GM06990 (cell line): ENCODE results near the gene PKP4.

Experiments used
- DNase-seq: peaks from one replicate; pipeline ENCODE4 v3.0.0-alpha.2; 2011; ENCODE audit not compliant: insufficient read length; ENCODE audit errors: extremely low read depth
- H3K27me3 ChIP-seq: replicated peaks from 2 replicates; pipeline ENCODE4 v1.6.0; 2011; ENCODE audit warnings: low read length; ENCODE audit not compliant: control insufficient read depth, insufficient read depth
- H3K36me3 ChIP-seq: 2 replicates; pipeline ENCODE4 v1.5.1; 2011; ENCODE audit warnings: low read length; ENCODE audit not compliant: control insufficient read depth, insufficient read depth
- H3K4me3 ChIP-seq: replicated peaks from 2 replicates; pipeline ENCODE4 v1.5.1; 2011; ENCODE audit warnings: low read depth, mild to moderate bottlenecking, control low read depth, low read length
- CTCF ChIP-seq: IDR thresholded peaks from 2 replicates; pipeline ENCODE4 v1.5.1; 2011; ENCODE audit warnings: low read length, control low read depth, mild to moderate bottlenecking, inconsistent platforms; ENCODE audit not compliant: insufficient read depth, poor library complexity, severe bottlenecking

The PKP4 gene

GRCh38 chr2:158486150-158486969 lies 29.6 kb downstream of the PKP4 start:
- no peaks in the 10 kb centered on the region for H3K36me3 ChIP-seq
- H3K4me3 ChIP-seq: no peak overlapping the region
- no peak for DNase-seq
- no peaks in the 10 kb centered on the region for H3K27me3 ChIP-seq
- TF ChIP-seq CTCF: no peak

- no peaks in the 10 kb centered on the region for H3K27me3 ChIP-seq
- no peak for TF ChIP-seq CTCF
- DNase-seq: no peak
- H3K36me3 ChIP-seq: no peaks in the 10 kb centered on the region
- H3K4me3 ChIP-seq: no peak overlapping the region
Measured at GRCh38 chr2:158486970-158487325, 30.2 kb downstream of the PKP4 start.

GRCh38 chr2:158487419-158487818 lies 30.7 kb downstream of the PKP4 start:
- no peak for DNase-seq
- no peak overlapping the region for H3K4me3 ChIP-seq
- H3K27me3 ChIP-seq: no peaks in the 10 kb centered on the region
- no peak for TF ChIP-seq CTCF
- no peaks in the 10 kb centered on the region for H3K36me3 ChIP-seq

GRCh38 chr2:158488442-158489216 lies 31.9 kb downstream of the PKP4 start:
- TF ChIP-seq CTCF: no peak
- Histone ChIP-seq H3K4me3 (no peak overlapping the region), H3K36me3 (no peaks in the 10 kb centered on the region), H3K27me3 (no peaks in the 10 kb centered on the region)
- no peak for DNase-seq

- Histone ChIP-seq H3K36me3 (no peaks in the 10 kb centered on the region), H3K27me3 (no peaks in the 10 kb centered on the region), H3K4me3 (no peak overlapping the region)
- no peak for TF ChIP-seq CTCF
- DNase-seq: no peak
Measured at GRCh38 chr2:158489366-158490112, 32.8 kb downstream of the PKP4 start.
